Measurements from ENCODE around the gene PPIF.

DNA sequence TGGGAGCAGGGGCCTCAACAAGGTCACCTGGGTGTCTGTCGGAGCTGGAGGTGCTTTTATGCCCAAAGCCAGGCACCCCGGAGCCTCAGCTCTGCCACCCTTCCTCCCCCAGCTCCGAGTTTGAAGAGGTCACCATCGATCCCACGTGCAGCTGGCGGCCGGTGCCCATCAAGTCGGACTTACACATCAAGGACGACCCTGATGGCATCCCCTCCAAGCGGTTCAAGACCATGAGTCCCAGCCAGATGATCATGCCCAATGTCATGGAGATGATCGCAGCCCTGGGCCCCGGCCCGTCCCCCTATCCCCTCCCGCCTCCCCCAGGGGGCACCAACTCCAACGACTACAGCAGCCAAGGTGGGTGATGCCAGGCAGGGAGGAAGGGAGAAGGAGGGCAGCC, 41.3 kb upstream of the PPIF start:
- TF ChIP-seq, protein P1, sequence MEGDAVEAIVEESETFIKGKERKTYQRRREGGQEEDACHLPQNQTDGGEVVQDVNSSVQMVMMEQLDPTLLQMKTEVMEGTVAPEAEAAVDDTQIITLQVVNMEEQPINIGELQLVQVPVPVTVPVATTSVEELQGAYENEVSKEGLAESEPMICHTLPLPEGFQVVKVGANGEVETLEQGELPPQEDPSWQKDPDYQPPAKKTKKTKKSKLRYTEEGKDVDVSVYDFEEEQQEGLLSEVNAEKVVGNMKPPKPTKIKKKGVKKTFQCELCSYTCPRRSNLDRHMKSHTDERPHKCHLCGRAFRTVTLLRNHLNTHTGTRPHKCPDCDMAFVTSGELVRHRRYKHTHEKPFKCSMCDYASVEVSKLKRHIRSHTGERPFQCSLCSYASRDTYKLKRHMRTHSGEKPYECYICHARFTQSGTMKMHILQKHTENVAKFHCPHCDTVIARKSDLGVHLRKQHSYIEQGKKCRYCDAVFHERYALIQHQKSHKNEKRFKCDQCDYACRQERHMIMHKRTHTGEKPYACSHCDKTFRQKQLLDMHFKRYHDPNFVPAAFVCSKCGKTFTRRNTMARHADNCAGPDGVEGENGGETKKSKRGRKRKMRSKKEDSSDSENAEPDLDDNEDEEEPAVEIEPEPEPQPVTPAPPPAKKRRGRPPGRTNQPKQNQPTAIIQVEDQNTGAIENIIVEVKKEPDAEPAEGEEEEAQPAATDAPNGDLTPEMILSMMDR (IDR thresholded peaks at IDR 0.05): no peak
- TF ChIP-seq POLR2A (IDR thresholded peaks at IDR 0.05): no peak
